K562 treated with DMSO at 1 percent for 48 hours (cell line): ENCODE results near the gene NAA16. TPM values are rescaled to one million over a fixed set of nuclear protein-coding genes. Genes with fewer than 3 reads are reported as not detected.

Source experiments
- total RNA-seq: library from RNA; unstranded; fragments of 300-600 nt; gene quantifications from 2 replicates; pipeline ENCODE4 v1.2.3, GENCODE V29; 2022; ENCODE audit warnings: low replicate concordance; ENCODE audit errors: extremely low read depth

Gene NAA16
- total RNA-seq: not detected in 2 replicates

DNA sequence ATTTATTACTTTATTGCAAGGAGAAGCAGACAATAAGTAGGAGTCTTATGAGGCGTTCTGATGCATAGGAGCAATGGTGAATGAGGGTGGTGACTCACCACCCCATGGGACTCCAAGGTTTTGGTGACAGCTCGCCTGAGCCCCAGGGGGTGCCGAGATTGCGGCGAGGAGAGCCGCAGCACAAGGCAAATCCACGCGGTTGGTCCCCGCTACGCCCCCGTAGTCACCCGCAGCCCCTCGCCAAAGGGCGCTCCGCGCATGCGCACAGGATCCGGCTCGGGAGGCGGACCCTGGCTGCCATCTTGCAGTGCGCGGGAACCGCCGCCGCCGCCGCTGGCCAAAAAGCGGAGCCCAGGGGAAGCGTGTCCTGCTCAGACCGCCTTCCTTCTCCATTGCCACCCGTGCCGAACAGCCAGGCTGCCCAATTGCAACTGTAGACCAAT lies at the start of gene NAA16:
TSS of gene NAA16 (plus strand) at position 305 of the 443 bp plus-strand sequence. CDS start 262 bp downstream, outside the sequence.

DNA sequence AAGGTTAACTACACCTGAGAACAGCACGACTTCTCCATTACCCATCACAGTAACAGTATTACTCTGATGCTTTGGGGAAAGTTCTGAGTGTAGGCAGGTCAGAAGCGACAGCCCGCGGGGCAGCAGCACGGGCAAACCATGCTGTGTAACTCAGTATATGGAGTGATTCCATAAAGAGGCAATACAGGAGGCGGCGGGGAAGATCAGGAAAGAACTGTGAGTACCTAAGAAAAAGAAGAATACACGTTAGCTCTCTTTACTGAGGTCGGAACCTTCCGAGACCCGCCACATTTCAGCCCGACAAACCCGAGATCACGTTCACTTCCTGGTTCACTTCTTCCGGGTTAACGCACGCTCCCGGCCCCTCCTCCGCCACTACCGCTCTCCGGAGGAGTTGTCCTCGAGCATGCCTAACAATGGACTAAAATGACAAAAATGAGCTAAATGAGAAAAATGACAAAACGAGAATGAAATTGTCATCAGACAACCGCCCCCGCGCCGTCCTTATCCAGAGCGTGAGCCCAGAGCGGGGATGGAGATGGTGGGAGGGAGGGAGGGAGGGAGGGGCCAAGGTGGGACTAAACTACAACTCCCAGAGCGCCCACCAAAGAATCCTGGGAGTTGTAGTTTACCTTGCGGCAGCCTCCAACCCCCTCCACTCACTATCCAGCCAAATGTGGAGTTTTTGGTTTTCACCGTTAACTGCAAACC lies 47.7 kb upstream of the NAA16 start, which contains the start of gene MTRF1:
TSS of gene MTRF1 (minus strand) at position 316 of the 711 bp plus-strand sequence. CDS start 2,669 bp downstream, outside the sequence.

Other genes with a start within 250 kb of the NAA16 start
- gene WBP4, start 249.8 kb upstream of the NAA16 start, total RNA-seq: not detected in 2 replicates
- gene KBTBD6, start 178.5 kb upstream of the NAA16 start, total RNA-seq: not detected in 2 replicates
- not detected in 2 replicates for gene KBTBD7, start 116.7 kb upstream of the NAA16 start, total RNA-seq
- gene MTRF1, start 47.7 kb upstream of the NAA16 start, total RNA-seq: not detected in 2 replicates
- not detected in 2 replicates for gene RGCC, start 146.3 kb downstream of the NAA16 start, total RNA-seq